SK-N-SH treated with all-trans-retinoic acid at 6 μM for 48 hours (cell line): ENCODE results near the gene SLC25A34.

Experiments used
- CSDC2 ChIP-seq: fragments of 250-450 bp; sonication (Bioruptor Pico); IDR thresholded peaks from 2 replicates; pipeline ENCODE4 v1.5.0; 2020; ENCODE audit warnings: mild to moderate bottlenecking, moderate library complexity
- CSRNP3 ChIP-seq: fragments of 250-450 bp; sonication (Bioruptor Pico); IDR thresholded peaks from 2 replicates; pipeline ENCODE4 v1.5.1; 2021; ENCODE audit warnings: mild to moderate bottlenecking, moderate library complexity
- ISL1 ChIP-seq: fragments of 250-450 bp; sonication (Bioruptor Pico); IDR thresholded peaks from 2 replicates; pipeline ENCODE4 v2.1.2; 2022; ENCODE audit warnings: mild to moderate bottlenecking, moderate library complexity
- PPARA ChIP-seq: fragments of 250-450 bp; sonication (Bioruptor Pico); IDR thresholded peaks from 2 replicates; pipeline ENCODE4 v1.5.0; 2020; ENCODE audit warnings: mild to moderate bottlenecking, borderline replicate concordance
- RARB ChIP-seq: fragments of 250-450 bp; sonication (Bioruptor Pico); IDR thresholded peaks from 2 replicates; pipeline ENCODE4 v1.8.0; 2021; ENCODE audit warnings: mild to moderate bottlenecking, moderate library complexity
- SNAI2 ChIP-seq: fragments of 250-450 bp; sonication (Bioruptor Pico); IDR thresholded peaks from 2 replicates; pipeline ENCODE4 v1.5.0; 2020; ENCODE audit warnings: mild to moderate bottlenecking, moderate library complexity
- TCF4 ChIP-seq: fragments of 250-450 bp; sonication (Bioruptor Pico); IDR thresholded peaks from 2 replicates; pipeline ENCODE4 v1.8.0; 2021; ENCODE audit warnings: mild to moderate bottlenecking, moderate library complexity, borderline replicate concordance
- ZC3H10 ChIP-seq: fragments of 250-450 bp; sonication (Bioruptor Pico); IDR thresholded peaks from 2 replicates; pipeline ENCODE4 v1.5.1; 2021; ENCODE audit warnings: mild to moderate bottlenecking, moderate library complexity
- ZFP3 ChIP-seq: fragments of 250-450 bp; sonication (Bioruptor Pico); IDR thresholded peaks from 2 replicates; pipeline ENCODE4 v1.5.0; 2020; ENCODE audit warnings: mild to moderate bottlenecking, moderate library complexity
- ZNF8 ChIP-seq: fragments of 450-650 bp; formaldehyde crosslinking; IDR thresholded peaks from 2 replicates; pipeline ENCODE4 v1.5.0; 2020; ENCODE audit warnings: mild to moderate bottlenecking, moderate library complexity
- TF ChIP-seq, protein P1 (sequence below): fragments of 250-450 bp; sonication (Bioruptor Pico); IDR thresholded peaks from 2 replicates; pipeline ENCODE4 v1.8.0; 2020; ENCODE audit warnings: mild to moderate bottlenecking, moderate library complexity, borderline replicate concordance
- TF ChIP-seq, protein P2 (sequence below): fragments of 250-450 bp; sonication (Bioruptor Pico); IDR thresholded peaks from 2 replicates; pipeline ENCODE4 v1.5.1; 2020; ENCODE audit warnings: low read depth, mild to moderate bottlenecking, moderate library complexity

GRCh38 chr1:15753776-15754175 lies 17.7 kb downstream of the SLC25A34 start:
- TF ChIP-seq ZFP3 (CRISPR knock-in tag) (no peak), CSRNP3 (no peak), SNAI2 (CRISPR knock-in tag) (no peak), RARB (no peak), ISL1 (no peak), ZNF8 (CRISPR knock-in tag) (no peak), PPARA (CRISPR knock-in tag) (no peak), ZC3H10 (no peak), CSDC2 (CRISPR knock-in tag) (no peak), TCF4 (no peak)
- TF ChIP-seq, protein P1, sequence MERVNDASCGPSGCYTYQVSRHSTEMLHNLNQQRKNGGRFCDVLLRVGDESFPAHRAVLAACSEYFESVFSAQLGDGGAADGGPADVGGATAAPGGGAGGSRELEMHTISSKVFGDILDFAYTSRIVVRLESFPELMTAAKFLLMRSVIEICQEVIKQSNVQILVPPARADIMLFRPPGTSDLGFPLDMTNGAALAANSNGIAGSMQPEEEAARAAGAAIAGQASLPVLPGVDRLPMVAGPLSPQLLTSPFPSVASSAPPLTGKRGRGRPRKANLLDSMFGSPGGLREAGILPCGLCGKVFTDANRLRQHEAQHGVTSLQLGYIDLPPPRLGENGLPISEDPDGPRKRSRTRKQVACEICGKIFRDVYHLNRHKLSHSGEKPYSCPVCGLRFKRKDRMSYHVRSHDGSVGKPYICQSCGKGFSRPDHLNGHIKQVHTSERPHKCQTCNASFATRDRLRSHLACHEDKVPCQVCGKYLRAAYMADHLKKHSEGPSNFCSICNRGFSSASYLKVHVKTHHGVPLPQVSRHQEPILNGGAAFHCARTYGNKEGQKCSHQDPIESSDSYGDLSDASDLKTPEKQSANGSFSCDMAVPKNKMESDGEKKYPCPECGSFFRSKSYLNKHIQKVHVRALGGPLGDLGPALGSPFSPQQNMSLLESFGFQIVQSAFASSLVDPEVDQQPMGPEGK (CRISPR knock-in tag) = no peak
- TF ChIP-seq, protein P2, sequence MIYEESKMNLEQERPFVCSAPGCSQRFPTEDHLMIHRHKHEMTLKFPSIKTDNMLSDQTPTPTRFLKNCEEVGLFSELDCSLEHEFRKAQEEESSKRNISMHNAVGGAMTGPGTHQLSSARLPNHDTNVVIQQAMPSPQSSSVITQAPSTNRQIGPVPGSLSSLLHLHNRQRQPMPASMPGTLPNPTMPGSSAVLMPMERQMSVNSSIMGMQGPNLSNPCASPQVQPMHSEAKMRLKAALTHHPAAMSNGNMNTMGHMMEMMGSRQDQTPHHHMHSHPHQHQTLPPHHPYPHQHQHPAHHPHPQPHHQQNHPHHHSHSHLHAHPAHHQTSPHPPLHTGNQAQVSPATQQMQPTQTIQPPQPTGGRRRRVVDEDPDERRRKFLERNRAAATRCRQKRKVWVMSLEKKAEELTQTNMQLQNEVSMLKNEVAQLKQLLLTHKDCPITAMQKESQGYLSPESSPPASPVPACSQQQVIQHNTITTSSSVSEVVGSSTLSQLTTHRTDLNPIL (CRISPR knock-in tag) = no peak
